HG03135 (cell line): ENCODE measurements around the gene MEF2A.
"Not testable (repeated sequence)": the region's sequence is repeated elsewhere in the genome, so short reads cannot be mapped to it uniquely, and the experiment has no call there.

ENCODE experiments used
- ATAC-seq: cut with Tn5 transposase; IDR thresholded peaks from one replicate; pipeline ENCODE4 v1.9.1; 2021; ENCODE audit warnings: mild to moderate bottlenecking, moderate library complexity; ENCODE audit not compliant: unreplicated experiment

Gene MEF2A

GRCh38 chr15:99565299-99566156, at the start of gene MEF2A:
TSS of gene MEF2A (plus strand) at chr15:99565984. CDS start at chr15:99633120, 67,136 bp downstream.
- peak; percentile 59 for ATAC-seq

- no peak for ATAC-seq
These were observed 47.6 kb upstream of the MEF2A start for GRCh38 chr15:99518191-99518590.

- ATAC-seq, result not testable (repeated sequence)
These were observed 46.4 kb upstream of the MEF2A start for GRCh38 chr15:99519366-99519765.

GRCh38 chr15:99522288-99522687, 43.5 kb upstream of the MEF2A start:
- no peak for ATAC-seq

- no peak for ATAC-seq
These were observed 39.6 kb upstream of the MEF2A start for GRCh38 chr15:99526176-99526575.

- no peak for ATAC-seq
These were observed 39.1 kb upstream of the MEF2A start for GRCh38 chr15:99526671-99527070.

- ATAC-seq, result no peak
These were observed 29.3 kb upstream of the MEF2A start for GRCh38 chr15:99536422-99537040.

- no peak for ATAC-seq
These were observed 28.4 kb upstream of the MEF2A start for GRCh38 chr15:99537344-99537743.

GRCh38 chr15:99538261-99538660, 27.5 kb upstream of the MEF2A start:
- ATAC-seq, result no peak

- no peak for ATAC-seq
These were observed 23.0 kb upstream of the MEF2A start for GRCh38 chr15:99542828-99543227.

- ATAC-seq, result no peak
These were observed 20.2 kb upstream of the MEF2A start for GRCh38 chr15:99545605-99546004.

GRCh38 chr15:99546441-99547100, 19.2 kb upstream of the MEF2A start:
- ATAC-seq, result no peak

- no peak for ATAC-seq
These were observed 18.3 kb upstream of the MEF2A start for GRCh38 chr15:99547517-99547916.

- no peak for ATAC-seq
These were observed 15.7 kb upstream of the MEF2A start for GRCh38 chr15:99550077-99550476.

- no peak for ATAC-seq
These were observed 13.7 kb upstream of the MEF2A start for GRCh38 chr15:99552111-99552510.

GRCh38 chr15:99554880-99555488, 10.8 kb upstream of the MEF2A start:
- ATAC-seq, result no peak

- no peak for ATAC-seq
These were observed 9.8 kb upstream of the MEF2A start for GRCh38 chr15:99556011-99556410.

GRCh38 chr15:99556578-99556977, 9.2 kb upstream of the MEF2A start:
- ATAC-seq, result no peak

- no peak for ATAC-seq
These were observed 7.7 kb upstream of the MEF2A start for GRCh38 chr15:99558084-99558483.

GRCh38 chr15:99558571-99558970, 7.2 kb upstream of the MEF2A start:
- no peak for ATAC-seq

GRCh38 chr15:99561476-99562230, 4.1 kb upstream of the MEF2A start:
- no peak for ATAC-seq
